Measurements from ENCODE around the gene RBBP7.

DNA sequence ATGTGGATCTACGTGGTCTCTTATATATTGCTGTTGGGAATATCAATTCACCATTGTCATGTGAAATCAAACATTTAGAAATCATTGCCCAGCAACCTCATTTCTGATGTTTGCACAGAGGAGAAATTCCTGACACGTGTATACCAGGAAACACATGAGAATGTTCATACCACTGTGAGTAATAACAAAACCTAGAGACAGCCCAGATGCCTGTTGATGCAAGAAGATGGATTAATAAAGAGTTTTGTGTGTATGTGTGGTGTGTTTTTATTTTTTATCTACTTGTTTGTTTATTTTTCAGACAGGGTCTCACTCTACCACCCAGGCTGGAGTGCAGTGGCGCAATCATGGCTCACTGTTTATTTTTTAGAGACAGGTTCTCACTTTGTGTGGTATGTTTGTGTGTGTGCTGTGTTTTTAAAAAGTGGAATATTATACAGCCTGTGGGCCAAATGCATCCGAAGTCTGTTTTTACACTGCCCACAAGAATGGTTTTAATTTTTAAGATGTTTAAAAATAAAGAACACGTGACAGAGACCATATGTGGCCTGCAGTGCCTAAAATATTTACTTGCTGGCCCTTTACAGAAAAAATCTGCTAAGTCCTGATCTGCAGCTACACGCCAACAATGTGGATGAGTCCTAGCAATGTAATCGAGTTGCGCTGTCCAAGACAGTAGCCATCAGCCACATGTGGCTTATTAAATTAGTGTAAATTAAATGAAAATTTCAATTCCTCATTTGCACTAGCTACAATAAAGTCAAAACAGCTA lies 44.7 kb downstream of the RBBP7 start:
- TF ChIP-seq, protein P1, sequence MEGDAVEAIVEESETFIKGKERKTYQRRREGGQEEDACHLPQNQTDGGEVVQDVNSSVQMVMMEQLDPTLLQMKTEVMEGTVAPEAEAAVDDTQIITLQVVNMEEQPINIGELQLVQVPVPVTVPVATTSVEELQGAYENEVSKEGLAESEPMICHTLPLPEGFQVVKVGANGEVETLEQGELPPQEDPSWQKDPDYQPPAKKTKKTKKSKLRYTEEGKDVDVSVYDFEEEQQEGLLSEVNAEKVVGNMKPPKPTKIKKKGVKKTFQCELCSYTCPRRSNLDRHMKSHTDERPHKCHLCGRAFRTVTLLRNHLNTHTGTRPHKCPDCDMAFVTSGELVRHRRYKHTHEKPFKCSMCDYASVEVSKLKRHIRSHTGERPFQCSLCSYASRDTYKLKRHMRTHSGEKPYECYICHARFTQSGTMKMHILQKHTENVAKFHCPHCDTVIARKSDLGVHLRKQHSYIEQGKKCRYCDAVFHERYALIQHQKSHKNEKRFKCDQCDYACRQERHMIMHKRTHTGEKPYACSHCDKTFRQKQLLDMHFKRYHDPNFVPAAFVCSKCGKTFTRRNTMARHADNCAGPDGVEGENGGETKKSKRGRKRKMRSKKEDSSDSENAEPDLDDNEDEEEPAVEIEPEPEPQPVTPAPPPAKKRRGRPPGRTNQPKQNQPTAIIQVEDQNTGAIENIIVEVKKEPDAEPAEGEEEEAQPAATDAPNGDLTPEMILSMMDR (IDR thresholded peaks at IDR 0.05), result no peak
- TF ChIP-seq ZFX (IDR thresholded peaks at IDR 0.05; ENCODE audit: borderline replicate concordance), result no peak
